Ectodermal cell (in vitro differentiated cells): ENCODE measurements around the gene DPY19L3.
"Not testable (repeated sequence)": the region's sequence is repeated elsewhere in the genome, so short reads cannot be mapped to it uniquely, and the experiment has no call there.

Experiments used
- H3K27ac ChIP-seq: 2 replicates; pipeline ENCODE4 v1.7.0; 2013; ENCODE audit warnings: mild to moderate bottlenecking, low read depth, low read length; ENCODE audit not compliant: insufficient read depth, poor library complexity, severe bottlenecking
- H3K27me3 ChIP-seq: 2 replicates; pipeline ENCODE4 v1.7.0; 2013; ENCODE audit warnings: mild to moderate bottlenecking, low read length; ENCODE audit not compliant: insufficient read depth, control insufficient read depth, poor library complexity, severe bottlenecking
- H3K36me3 ChIP-seq: one replicate; pipeline ENCODE4 v1.7.0; 2013; ENCODE audit warnings: low read length; ENCODE audit not compliant: control insufficient read depth, insufficient read depth
- H3K4me1 ChIP-seq: one replicate; pipeline ENCODE4 v1.7.0; 2013; ENCODE audit warnings: low read length; ENCODE audit not compliant: control insufficient read depth, insufficient read depth
- H3K4me3 ChIP-seq: 2 replicates; pipeline ENCODE4 v1.7.0; 2013; ENCODE audit warnings: low read depth, low read length, control low read depth; ENCODE audit not compliant: insufficient read depth
- H3K9me3 ChIP-seq: 2 replicates; pipeline ENCODE4 v1.7.0; 2013; ENCODE audit warnings: mild to moderate bottlenecking, low read length, moderate library complexity; ENCODE audit not compliant: control insufficient read depth
- WGBS, 2 experiments: methylation state at CpG; one replicate each; pipeline ENCODE4 v1.1.7; 2013; ENCODE audit warnings: missing lambda C conversion rate in 2 of 2; 5-methylcytosine and 5-hydroxymethylcytosine counted together

The DPY19L3 gene

DNA sequence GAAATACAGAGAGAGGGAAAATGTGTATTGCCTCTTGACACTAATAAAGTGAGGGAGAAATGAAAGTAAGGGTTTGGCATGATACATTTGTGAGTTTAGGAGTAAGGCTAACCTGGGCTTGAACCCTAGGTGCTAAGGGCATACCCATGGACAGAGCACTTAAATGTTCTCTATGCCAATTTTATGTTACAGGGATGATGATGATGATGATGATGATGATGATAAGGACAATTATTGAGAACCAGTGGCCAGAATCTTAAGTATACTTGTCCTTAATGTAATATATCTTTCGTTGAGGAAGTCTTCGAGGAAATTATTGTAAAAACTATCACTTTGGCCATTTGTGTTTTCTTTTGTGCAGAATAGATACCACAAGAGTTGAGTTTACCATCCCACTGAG is 33.2 kb downstream of the DPY19L3 start:
- Histone ChIP-seq H3K9me3 (no peaks in the 10 kb centered on the region), H3K4me1 (no peaks in the 10 kb centered on the region), H3K27ac (no peak overlapping the region), H3K4me3 (no peak overlapping the region), H3K27me3 (no peaks in the 10 kb centered on the region), H3K36me3 (peaks cover 14% of the 10 kb centered on the region)
- 98 to 100% methylated on average over 2 of the region's 2 CpGs for WGBS, 2 experiments

DNA sequence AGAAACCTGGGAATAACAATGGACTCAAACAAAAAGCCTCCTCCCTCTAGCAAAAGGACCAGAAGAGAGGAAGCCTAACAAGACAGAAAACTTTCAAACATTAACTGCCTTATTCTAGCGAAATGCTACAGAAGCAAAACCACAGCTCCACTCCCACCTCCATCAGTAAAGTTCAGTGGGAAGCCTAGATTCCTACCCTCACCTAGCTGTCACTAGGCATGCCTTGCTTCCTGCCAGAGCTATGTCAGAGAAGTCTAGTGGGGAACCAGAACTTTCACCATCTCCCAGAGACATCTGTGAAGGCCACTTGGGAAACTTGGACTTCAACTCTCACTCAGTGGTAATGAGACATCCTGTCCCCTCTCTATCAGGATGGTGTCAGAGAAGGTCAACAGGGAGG is 37.1 kb downstream of the DPY19L3 start:
- no peak overlapping the region for H3K27ac ChIP-seq
- 86 to 100% methylated on average over 1 of the region's 1 CpG for WGBS, 2 experiments
- no peaks in the 10 kb centered on the region for H3K9me3 ChIP-seq
- no peak overlapping the region for H3K4me3 ChIP-seq
- H3K27me3 ChIP-seq, result no peaks in the 10 kb centered on the region
- peaks cover 14% of the 10 kb centered on the region for H3K36me3 ChIP-seq
- H3K4me1 ChIP-seq, result no peaks in the 10 kb centered on the region

DNA sequence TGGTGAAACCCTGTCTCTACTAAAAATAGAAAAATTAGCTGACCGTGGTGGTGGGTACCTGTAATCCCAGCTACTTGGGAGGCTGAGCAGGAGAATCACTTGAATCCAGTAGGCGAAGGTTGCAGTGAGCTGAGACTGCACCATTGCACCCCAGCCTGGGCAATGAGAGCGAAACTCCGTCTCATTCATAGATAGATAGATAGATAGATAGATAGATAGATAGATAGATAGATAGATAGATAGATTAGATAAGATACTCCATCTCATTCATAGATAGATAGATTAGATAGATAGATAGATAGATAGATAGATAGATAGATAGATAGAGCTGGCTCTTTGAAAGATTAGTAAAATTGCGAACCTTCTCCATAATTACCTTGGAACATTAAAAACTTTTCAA is 42.0 kb downstream of the DPY19L3 start:
- 92 to 93% methylated on average over 4 of the region's 5 CpGs for whole genome bisulfite sequencing, 2 experiments
- H3K36me3 ChIP-seq, H3K27me3 ChIP-seq, H3K9me3 ChIP-seq, H3K27ac ChIP-seq, H3K4me1 ChIP-seq, H3K4me3 ChIP-seq: not testable (repeated sequence)

DNA sequence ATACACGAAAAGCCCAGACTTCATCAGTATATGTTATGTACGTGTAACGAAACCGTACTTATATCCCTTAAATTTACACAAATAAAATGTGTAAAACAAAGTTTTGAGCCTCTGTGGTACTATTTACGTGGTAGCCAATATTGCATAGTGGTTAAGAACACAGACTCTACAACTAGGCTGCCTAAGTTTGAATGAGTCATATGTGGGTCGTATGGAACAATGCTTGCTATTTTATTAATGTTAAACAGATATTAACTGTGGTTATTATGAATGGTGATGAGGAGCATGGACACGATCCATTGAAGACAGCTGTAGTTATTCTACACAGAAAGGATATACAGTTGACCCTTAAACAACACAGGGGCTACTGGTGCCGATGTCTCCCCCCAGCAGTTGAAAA is 42.5 kb downstream of the DPY19L3 start:
- 87 to 99% methylated on average over 4 to 8 of the region's 8 CpGs for WGBS, 2 experiments
- Histone ChIP-seq H3K27ac (no peak overlapping the region), H3K36me3 (peaks cover 5% of the 10 kb centered on the region), H3K4me1 (no peaks in the 10 kb centered on the region), H3K27me3 (no peaks in the 10 kb centered on the region), H3K4me3 (no peak overlapping the region), H3K9me3 (no peaks in the 10 kb centered on the region)

DNA sequence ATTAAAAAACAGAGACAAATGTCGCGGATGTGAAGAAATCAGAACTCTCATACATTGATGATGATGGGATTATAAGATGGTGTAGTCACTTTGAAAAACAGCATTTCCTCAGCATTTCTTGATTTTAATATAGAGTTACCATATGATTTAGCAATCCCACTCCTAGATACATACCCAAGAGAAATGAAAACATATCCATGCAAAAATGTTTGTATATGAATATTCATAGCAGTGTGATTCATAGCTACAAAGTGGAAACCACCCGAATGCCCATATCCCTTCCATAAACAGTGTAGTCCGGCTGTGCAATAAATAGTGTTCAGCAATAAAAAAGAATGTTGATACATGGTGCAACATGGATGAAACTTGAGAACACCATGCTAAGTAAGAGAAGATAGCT is 44.6 kb downstream of the DPY19L3 start:
- WGBS, 2 experiments, result 96 to 100% methylated on average over 2 to 4 of the region's 4 CpGs
- Histone ChIP-seq H3K4me1 (no peaks in the 10 kb centered on the region), H3K9me3 (no peaks in the 10 kb centered on the region), H3K27me3 (no peaks in the 10 kb centered on the region), H3K36me3 (peaks cover 5% of the 10 kb centered on the region), H3K27ac (no peak overlapping the region), H3K4me3 (no peak overlapping the region)

DNA sequence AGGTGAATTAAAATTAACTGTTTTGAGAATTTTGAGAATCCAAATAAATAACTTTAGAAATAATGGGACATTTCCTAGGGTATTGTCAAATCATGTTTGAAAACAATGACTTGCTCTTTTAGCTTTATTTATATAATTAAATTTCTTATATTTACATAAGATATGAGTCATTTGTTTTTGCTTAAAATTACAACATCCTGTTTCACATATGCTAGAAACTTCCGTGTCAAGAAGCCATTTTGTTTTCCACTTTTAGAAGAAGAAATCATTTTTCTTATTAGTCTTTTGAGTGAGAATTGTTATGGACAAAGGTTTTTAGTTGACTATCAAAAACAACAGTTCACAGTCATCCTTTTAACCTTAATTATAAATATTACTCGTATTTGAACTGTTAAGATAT is 48.2 kb downstream of the DPY19L3 start:
- peaks cover 12% of the 10 kb centered on the region for H3K36me3 ChIP-seq
- H3K9me3 ChIP-seq, result no peaks in the 10 kb centered on the region
- no peak overlapping the region for H3K4me3 ChIP-seq
- no peak overlapping the region for H3K27ac ChIP-seq
- no peaks in the 10 kb centered on the region for H3K4me1 ChIP-seq
- H3K27me3 ChIP-seq, result no peaks in the 10 kb centered on the region
- WGBS, 2 experiments, result 83% methylated on average over 1 of the region's 2 CpGs; no CpG with 5 or more reads in 1 of the 2 experiments

DNA sequence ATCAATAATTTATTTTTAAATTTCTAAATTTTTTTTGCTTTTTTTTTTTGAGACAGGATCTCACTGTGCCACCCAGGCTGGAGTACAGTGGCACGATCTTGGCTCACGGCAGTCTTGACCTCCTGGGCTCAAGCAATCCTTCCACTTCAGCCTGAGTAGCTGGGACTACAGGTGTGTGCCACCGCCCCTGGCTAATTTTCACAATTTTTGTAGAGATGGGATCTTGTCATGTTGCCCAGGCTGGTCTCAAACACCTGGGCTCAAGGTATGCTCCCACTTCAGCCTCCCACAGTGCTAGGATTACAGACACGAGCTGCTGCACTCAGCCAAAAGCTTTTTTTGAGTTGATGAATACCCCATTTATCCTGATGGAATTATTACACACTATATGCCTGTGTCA is 50.8 kb downstream of the DPY19L3 start:
- Histone ChIP-seq H3K36me3 (peaks cover 12% of the 10 kb centered on the region), H3K27me3 (no peaks in the 10 kb centered on the region), H3K9me3 (no peaks in the 10 kb centered on the region), H3K4me3 (no peak overlapping the region), H3K4me1 (no peaks in the 10 kb centered on the region), H3K27ac (no peak overlapping the region)
- 91 to 93% methylated on average over 4 of the region's 4 CpGs for WGBS, 2 experiments

DNA sequence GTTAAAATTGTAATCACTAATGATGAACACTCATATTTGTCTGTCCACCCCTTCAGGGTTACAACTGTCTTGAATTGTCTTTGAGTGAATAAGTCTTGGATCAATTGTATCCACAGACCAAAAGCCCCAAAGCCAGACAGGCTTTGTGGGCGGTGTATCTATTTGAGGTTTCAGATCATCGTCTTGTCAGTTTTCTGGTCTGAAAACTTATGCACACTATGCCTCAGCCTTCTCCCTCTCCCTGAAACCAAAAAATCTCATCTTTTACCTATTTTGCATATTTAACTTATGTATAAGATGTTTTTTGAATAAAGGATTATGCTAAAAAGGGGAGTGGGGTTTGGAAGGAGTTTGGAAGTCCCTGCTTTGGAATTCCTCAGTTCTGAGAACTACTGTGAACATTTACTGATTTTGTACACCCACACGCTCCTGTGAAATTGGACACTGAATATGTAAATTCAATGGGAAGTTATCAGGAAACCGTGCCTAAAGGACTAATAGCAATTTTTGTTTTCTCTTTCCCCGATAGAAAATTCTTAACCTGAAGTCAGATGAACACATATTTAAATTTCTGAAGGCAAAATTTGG is 52.1 kb downstream of the DPY19L3 start:
- no peaks in the 10 kb centered on the region for H3K4me1 ChIP-seq
- H3K4me3 ChIP-seq, result no peak overlapping the region
- 95% methylated on average over 5 of the region's 5 CpGs for WGBS, 2 experiments
- no peaks in the 10 kb centered on the region for H3K27me3 ChIP-seq
- H3K36me3 ChIP-seq, result peaks cover 7% of the 10 kb centered on the region
- no peak overlapping the region for H3K27ac ChIP-seq
- no peaks in the 10 kb centered on the region for H3K9me3 ChIP-seq

DNA sequence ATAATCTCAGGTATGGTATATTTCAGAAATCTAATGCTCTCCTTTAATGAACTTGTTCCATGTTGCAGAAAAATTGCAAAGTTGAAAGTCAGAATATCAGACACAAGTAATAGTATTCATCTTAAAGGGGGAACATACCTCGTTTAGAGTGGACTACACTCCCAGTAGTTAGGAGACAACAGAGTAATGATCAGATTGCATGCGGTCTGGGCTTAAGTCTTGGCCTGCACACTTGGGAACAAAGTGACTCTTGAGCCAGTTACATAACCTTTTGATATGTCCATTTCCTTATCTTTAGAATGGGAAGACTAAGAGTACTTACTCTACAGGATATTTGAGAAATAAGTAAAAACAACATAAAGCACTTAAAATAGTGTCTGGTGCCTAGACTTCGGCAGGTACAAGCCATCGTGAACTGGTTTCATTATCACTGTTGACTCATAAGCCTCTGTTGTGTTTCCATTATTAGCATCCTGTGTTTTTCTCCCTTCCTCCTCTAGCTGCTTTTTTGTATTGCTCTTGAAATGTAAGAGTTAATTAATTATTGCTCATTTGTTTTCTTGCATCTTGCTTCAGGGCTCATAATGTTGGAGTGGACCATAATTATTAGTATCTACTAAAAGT is 53.0 kb downstream of the DPY19L3 start:
- H3K4me1 ChIP-seq, result no peaks in the 10 kb centered on the region
- no peak overlapping the region for H3K27ac ChIP-seq
- no peaks in the 10 kb centered on the region for H3K27me3 ChIP-seq
- no peak overlapping the region for H3K4me3 ChIP-seq
- WGBS, 2 experiments, result 97 to 99% methylated on average over 4 of the region's 4 CpGs
- H3K36me3 ChIP-seq, result peaks cover 7% of the 10 kb centered on the region
- no peaks in the 10 kb centered on the region for H3K9me3 ChIP-seq

DNA sequence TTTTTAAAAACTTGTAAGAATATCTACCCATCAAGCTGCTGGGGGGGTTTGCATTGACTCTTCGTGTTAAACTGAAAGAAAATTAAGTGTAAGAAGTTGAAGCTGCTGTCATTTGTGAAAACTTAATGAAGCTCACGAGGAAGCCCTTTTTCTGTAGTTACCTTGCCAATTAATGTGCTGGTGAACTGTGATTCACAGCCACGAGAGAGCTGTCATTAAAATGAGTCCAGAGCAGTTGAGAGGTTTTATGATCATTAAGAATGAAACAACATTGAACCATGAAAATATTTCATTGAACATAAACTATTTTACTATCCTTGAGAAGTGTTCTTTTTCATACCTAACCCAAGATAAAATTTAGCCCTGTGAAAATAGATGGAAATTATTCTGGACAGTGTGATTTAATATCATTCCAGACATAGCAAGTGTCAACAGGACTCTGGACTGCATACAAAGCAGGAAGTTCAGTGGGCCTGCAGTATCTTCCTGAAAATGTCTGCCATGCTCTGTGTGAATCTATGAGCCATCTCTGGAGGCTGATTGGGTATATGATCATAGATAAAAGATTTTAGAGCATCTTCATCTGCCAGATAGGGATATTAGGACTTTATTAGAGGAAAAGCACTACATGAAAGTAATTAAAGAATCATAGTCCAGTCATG is 53.8 kb downstream of the DPY19L3 start:
- peaks cover 7% of the 10 kb centered on the region for H3K36me3 ChIP-seq
- H3K27me3 ChIP-seq, result no peaks in the 10 kb centered on the region
- H3K9me3 ChIP-seq, result no peaks in the 10 kb centered on the region
- no peaks in the 10 kb centered on the region for H3K4me1 ChIP-seq
- H3K27ac ChIP-seq, result no peak overlapping the region
- H3K4me3 ChIP-seq, result no peak overlapping the region
- 96 to 98% methylated on average over 3 of the region's 3 CpGs for WGBS, 2 experiments
